Measurements from ENCODE around the gene SEC23A. TPM values are rescaled to one million over a fixed set of nuclear protein-coding genes. Genes with fewer than 3 reads are reported as not detected.

The SEC23A gene
- total RNA-seq, 1 donor from 2014 or later = 60.0 TPM

DNA sequence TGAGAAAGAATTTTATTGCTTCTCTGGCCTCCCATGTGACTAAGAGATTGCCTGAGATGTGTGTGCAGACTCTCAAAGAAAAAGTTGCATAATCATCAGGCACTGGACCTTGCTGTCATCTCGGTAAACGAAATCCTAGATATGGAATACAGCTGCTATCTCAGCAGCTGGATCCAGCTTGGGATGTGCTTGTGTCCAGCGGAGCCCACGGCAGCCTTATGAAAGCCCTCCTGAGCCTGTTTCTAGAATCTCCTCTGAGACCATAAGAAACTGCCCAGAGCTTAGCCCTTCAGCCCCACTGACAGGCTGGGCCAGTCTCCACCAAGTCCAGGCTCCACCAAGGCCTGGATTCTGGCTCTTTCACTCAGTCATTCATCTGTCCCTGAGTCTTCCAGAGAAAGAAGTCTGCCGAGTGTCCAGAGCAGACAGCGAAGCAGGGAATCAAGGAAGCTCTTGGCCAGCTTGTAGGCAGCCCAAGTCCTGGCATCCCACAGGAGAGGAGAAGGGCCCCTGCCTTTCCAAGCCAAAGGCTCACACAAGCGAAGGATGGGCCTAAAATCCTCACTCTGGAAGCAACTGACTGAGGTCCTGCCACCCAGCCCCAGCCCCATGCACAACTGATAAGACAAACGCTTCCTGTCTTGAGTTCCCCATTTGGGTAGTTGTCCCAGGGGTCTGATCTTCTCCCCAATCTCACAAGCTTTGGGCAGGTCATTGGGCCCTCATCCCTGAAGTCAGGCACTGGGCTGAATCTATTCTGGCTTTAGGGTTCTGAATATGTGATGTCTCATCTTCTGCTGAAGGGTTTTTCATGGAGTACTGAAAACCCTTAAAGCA, 97.8 kb downstream of the SEC23A start:
- no peaks in the 10 kb centered on the region for H3K9me3 Mint-ChIP-seq
- no peaks in the 10 kb centered on the region for H3K4me1 Mint-ChIP-seq

DNA sequence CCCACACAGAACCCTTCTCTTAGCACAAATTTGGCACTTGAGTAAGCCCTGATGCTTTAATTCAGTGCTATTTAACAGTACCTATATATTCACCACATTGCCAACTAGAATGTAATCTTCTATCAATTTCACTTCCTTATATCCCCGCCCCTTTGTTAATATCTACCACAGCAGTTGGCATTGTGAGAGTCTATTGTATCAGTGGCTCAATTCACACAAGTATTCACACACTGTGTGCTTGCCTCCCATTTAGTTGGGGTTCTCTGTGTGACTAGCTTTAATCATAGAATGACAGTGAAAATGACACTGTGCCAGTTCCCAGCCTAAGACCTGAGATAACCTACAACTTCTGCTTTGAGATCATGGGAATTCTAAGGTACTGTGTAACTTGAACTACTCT, 103.1 kb downstream of the SEC23A start:
- Mint-ChIP-seq H3K27ac (no peak overlapping the region), H3K9me3 (no peaks in the 10 kb centered on the region), H3K4me1 (no peaks in the 10 kb centered on the region), H3K27me3 (ENCODE audit: insufficient read depth, low read depth) (no peaks in the 10 kb centered on the region), H3K4me3 (no peak overlapping the region), H3K36me3 (no peaks in the 10 kb centered on the region)
- no peak overlapping the region for H3K27ac ChIP-seq
- no peak for DNase-seq (ENCODE audit: low spot score)
- no peak overlapping the region for H2AFZ ChIP-seq (replicated peaks)
- no peak for TF ChIP-seq EZH2 (IDR thresholded peaks at IDR 0.05)
- no peak for TF ChIP-seq CTCF (IDR thresholded peaks at IDR 0.05)
- TF ChIP-seq EZH2phosphoT487 (IDR thresholded peaks at IDR 0.05) = no peak
- H3K79me2 ChIP-seq (ENCODE audit: low read depth) = no peaks in the 10 kb centered on the region
- no peaks in the 10 kb centered on the region for H3K9me3 ChIP-seq (ENCODE audit: low read depth)
- no peaks in the 10 kb centered on the region for H4K20me1 ChIP-seq (ENCODE audit: low read depth)
- H3K36me3 ChIP-seq = no peaks in the 10 kb centered on the region
- peaks cover 5% of the 10 kb centered on the region for H3K4me1 ChIP-seq
- H3K27me3 ChIP-seq = no peaks in the 10 kb centered on the region
- no peak overlapping the region for H3K4me3 ChIP-seq
- no peak overlapping the region for H3K9ac ChIP-seq
- no peaks in the 10 kb centered on the region for H3F3A ChIP-seq (ENCODE audit: low read depth)
- H3K4me2 ChIP-seq = no peak overlapping the region

More for the DNA sequence above, 97.8 kb downstream of the SEC23A start:
- Histone ChIP-seq H3K27me3 (no peaks in the 10 kb centered on the region), H3F3A (ENCODE audit: low read depth) (no peaks in the 10 kb centered on the region), H3K4me1 (no peaks in the 10 kb centered on the region), H3K79me2 (ENCODE audit: low read depth) (no peaks in the 10 kb centered on the region), H3K36me3 (no peaks in the 10 kb centered on the region), H3K9ac (no peak overlapping the region), H4K20me1 (ENCODE audit: low read depth) (no peaks in the 10 kb centered on the region), H2AFZ (replicated peaks) (no peak overlapping the region), H3K27ac (no peak overlapping the region), H3K9me3 (ENCODE audit: low read depth) (no peaks in the 10 kb centered on the region), H3K4me2 (no peak overlapping the region), H3K4me3 (no peak overlapping the region)
- DNase-seq (ENCODE audit: low spot score) = no peak
- TF ChIP-seq EZH2 (IDR thresholded peaks at IDR 0.05) = no peak
- no peak for TF ChIP-seq EZH2phosphoT487 (IDR thresholded peaks at IDR 0.05)
- no peak for TF ChIP-seq CTCF (IDR thresholded peaks at IDR 0.05)
- no peak overlapping the region for H3K27ac Mint-ChIP-seq
- no peaks in the 10 kb centered on the region for H3K27me3 Mint-ChIP-seq (ENCODE audit: insufficient read depth, low read depth)
- no peak overlapping the region for H3K4me3 Mint-ChIP-seq
- H3K36me3 Mint-ChIP-seq = no peaks in the 10 kb centered on the region

- DNase-seq (ENCODE audit: low spot score) = no peak
- Histone ChIP-seq H3K4me3 (no peak overlapping the region), H3K4me2 (no peak overlapping the region), H3K36me3 (no peaks in the 10 kb centered on the region), H3K27ac (no peak overlapping the region), H3K9me3 (ENCODE audit: low read depth) (no peaks in the 10 kb centered on the region), H3K9ac (no peak overlapping the region), H3K4me1 (peaks cover 21% of the 10 kb centered on the region), H3F3A (ENCODE audit: low read depth) (no peaks in the 10 kb centered on the region), H4K20me1 (ENCODE audit: low read depth) (no peaks in the 10 kb centered on the region), H3K79me2 (ENCODE audit: low read depth) (no peaks in the 10 kb centered on the region), H2AFZ (replicated peaks) (peak overlapping the region; percentile 32), H3K27me3 (no peaks in the 10 kb centered on the region)
- H3K4me3 Mint-ChIP-seq = no peak overlapping the region
- no peaks in the 10 kb centered on the region for H3K9me3 Mint-ChIP-seq
- H3K27ac Mint-ChIP-seq = no peak overlapping the region
- no peaks in the 10 kb centered on the region for H3K27me3 Mint-ChIP-seq (ENCODE audit: insufficient read depth, low read depth)
- peaks cover 2% of the 10 kb centered on the region for H3K4me1 Mint-ChIP-seq
- no peaks in the 10 kb centered on the region for H3K36me3 Mint-ChIP-seq
- TF ChIP-seq EZH2 (IDR thresholded peaks at IDR 0.05) (no peak), CTCF (IDR thresholded peaks at IDR 0.05) (no peak), EZH2phosphoT487 (IDR thresholded peaks at IDR 0.05) (no peak)
Measured at GRCh38 chr14:38994731-38995130, 108.3 kb downstream of the SEC23A start.
